HepG2 (cell line): ENCODE results near the gene TMEM38A. TPM values are rescaled to one million over a fixed set of nuclear protein-coding genes. Genes with fewer than 3 reads are reported as not detected.

Source experiments
- ARHGAP35 ChIP-seq: sonication (generic); formaldehyde crosslinking; IDR thresholded peaks from 2 replicates; pipeline ENCODE4 v1.9.0; 2022; ENCODE audit warnings: mild to moderate bottlenecking, inconsistent platforms, moderate library complexity, missing genetic modification reagents, borderline replicate concordance
- NAIF1 ChIP-seq: sonication (generic); formaldehyde crosslinking; IDR thresholded peaks from 2 replicates; pipeline ENCODE4 v1.5.0; 2020; ENCODE audit warnings: mild to moderate bottlenecking, missing genetic modification reagents, borderline replicate concordance
- RFX1 ChIP-seq: fragments of 450-650 bp; IDR thresholded peaks from 2 replicates; pipeline ENCODE4 v1.6.1; 2017
- SYNCRIP ChIP-seq: fragments of 200-400 bp; formaldehyde crosslinking; IDR thresholded peaks from 2 replicates; pipeline ENCODE4 v1.6.1; 2018; ENCODE audit warnings: mild to moderate bottlenecking, low read depth, low read length; ENCODE audit not compliant: insufficient read depth
- TCF7L2 ChIP-seq: IDR thresholded peaks from 2 replicates; pipeline ENCODE4 v1.6.1; 2011; ENCODE audit warnings: mild to moderate bottlenecking, low read depth, low read length, moderate library complexity
- ZFP91 ChIP-seq: sonication (generic); formaldehyde crosslinking; IDR thresholded peaks from 2 replicates; pipeline ENCODE4 v1.9.0; 2022; ENCODE audit warnings: missing genetic modification reagents, mild to moderate bottlenecking, borderline replicate concordance
- ZNF564 ChIP-seq: sonication (generic); formaldehyde crosslinking; IDR thresholded peaks from 2 replicates; pipeline ENCODE4 v1.8.1; 2023; ENCODE audit warnings: mild to moderate bottlenecking, missing genetic modification reagents
- ZNF816 ChIP-seq: sonication (generic); formaldehyde crosslinking; IDR thresholded peaks from 2 replicates; pipeline ENCODE4 v1.8.0; 2022; ENCODE audit warnings: missing genetic modification reagents, mild to moderate bottlenecking, borderline replicate concordance
- polyA plus RNA-seq, 8 experiments: library from polyadenylated mRNA; depleted of rRNA in 3 of 8; stranded (reverse) in 7 of 8; unstranded in 1 of 8; fragments of >200 nt; fragmentation: Illumina TruSeq in 4 of 8; extraction: Trizol in 4 of 8; gene quantifications; 2 replicates each; pipeline versions ENCODE4 v1.2.1 to v1.2.3, GENCODE V29; 2011 to 2016; ENCODE audit warnings: low read depth in 4 of 8, missing spikeins in 1 of 8, mixed read lengths in 1 of 8; ENCODE audit not compliant: insufficient read depth in 1 of 8
- total RNA-seq, 5 experiments: library from RNA; depleted of rRNA; stranded (reverse); fragments of >200 nt; fragmentation: Illumina TruSeq; extraction: Trizol; gene quantifications; 2 replicates each; pipeline ENCODE4 v1.2.3, GENCODE V29; 2016; ENCODE audit warnings: low read depth in 1 of 5
- TF ChIP-seq, protein P1 (sequence below), 2 experiments: IDR thresholded peaks; 2 replicates each; pipeline ENCODE4 v1.6.1; 2011 to 2012; ENCODE audit warnings: low read length in 2 of 2, borderline replicate concordance in 1 of 2, low read depth in 1 of 2, mild to moderate bottlenecking in 1 of 2, moderate library complexity in 1 of 2

The TMEM38A gene
- total and polyA plus RNA-seq, 2 of the 13 experiments (the other 11 are each of a cell fraction or from before 2014, with no cell fraction given), result 4.8 to 6.8 TPM

- TF ChIP-seq, protein P1, sequence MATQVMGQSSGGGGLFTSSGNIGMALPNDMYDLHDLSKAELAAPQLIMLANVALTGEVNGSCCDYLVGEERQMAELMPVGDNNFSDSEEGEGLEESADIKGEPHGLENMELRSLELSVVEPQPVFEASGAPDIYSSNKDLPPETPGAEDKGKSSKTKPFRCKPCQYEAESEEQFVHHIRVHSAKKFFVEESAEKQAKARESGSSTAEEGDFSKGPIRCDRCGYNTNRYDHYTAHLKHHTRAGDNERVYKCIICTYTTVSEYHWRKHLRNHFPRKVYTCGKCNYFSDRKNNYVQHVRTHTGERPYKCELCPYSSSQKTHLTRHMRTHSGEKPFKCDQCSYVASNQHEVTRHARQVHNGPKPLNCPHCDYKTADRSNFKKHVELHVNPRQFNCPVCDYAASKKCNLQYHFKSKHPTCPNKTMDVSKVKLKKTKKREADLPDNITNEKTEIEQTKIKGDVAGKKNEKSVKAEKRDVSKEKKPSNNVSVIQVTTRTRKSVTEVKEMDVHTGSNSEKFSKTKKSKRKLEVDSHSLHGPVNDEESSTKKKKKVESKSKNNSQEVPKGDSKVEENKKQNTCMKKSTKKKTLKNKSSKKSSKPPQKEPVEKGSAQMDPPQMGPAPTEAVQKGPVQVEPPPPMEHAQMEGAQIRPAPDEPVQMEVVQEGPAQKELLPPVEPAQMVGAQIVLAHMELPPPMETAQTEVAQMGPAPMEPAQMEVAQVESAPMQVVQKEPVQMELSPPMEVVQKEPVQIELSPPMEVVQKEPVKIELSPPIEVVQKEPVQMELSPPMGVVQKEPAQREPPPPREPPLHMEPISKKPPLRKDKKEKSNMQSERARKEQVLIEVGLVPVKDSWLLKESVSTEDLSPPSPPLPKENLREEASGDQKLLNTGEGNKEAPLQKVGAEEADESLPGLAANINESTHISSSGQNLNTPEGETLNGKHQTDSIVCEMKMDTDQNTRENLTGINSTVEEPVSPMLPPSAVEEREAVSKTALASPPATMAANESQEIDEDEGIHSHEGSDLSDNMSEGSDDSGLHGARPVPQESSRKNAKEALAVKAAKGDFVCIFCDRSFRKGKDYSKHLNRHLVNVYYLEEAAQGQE (IDR thresholded peaks at IDR 0.05; ENCODE audit: borderline replicate concordance in 1 of 2, low read depth in 1 of 2, low read length in 2 of 2), result 0 out of 4 replicates have a peak, but pooled peaks of 1 of the 2 experiments have one; percentile 18
- TF ChIP-seq ZNF816 (CRISPR knock-in tag) (no peak), ARHGAP35 (CRISPR knock-in tag) (0 out of 2 replicates have a peak, but pooled peaks have one; percentile 14), NAIF1 (CRISPR knock-in tag) (0 out of 2 replicates have a peak, but pooled peaks have one; percentile 7), ZFP91 (CRISPR knock-in tag) (peak; percentile 2; the same call in 1 of the 2 replicates), TCF7L2 (no peak), RFX1 (no peak), ZNF564 (no peak), SYNCRIP (no peak)
- TF ChIP-seq, all 625 proteins: peak for 9
Observed at GRCh38 chr19:16627928-16628182, 33.1 kb upstream of the TMEM38A start (continued).
